AG04450 (cell line): ENCODE data around the gene FARS2. TPM values are rescaled to one million over a fixed set of nuclear protein-coding genes. Genes with fewer than 3 reads are reported as not detected.

Experiments
- CTCF ChIA-PET: fragments of 300-600, 350-600 bp; formaldehyde crosslinking; extraction: SDS; loops from one replicate; lab custom pipeline; 2022; ENCODE audit warnings: antibody characterized with exemption, inconsistent platforms; lab: Charles Lee
- POLR2A ChIA-PET: fragments of 350-600 bp; formaldehyde crosslinking; extraction: SDS; loops from one replicate; lab custom pipeline; 2021; ENCODE audit warnings: antibody characterized with exemption, inconsistent platforms; lab: Yijun Ruan, JAX
- DNase-seq: peaks from one replicate; pipeline ENCODE4 v3.0.0-alpha.2; 2011; ENCODE audit warnings: low read depth, low spot score
- H3K27ac ChIP-seq: one replicate; pipeline ENCODE4 v1.5.1; 2012; ENCODE audit warnings: low read depth, low read length, control low read depth
- H3K27me3 ChIP-seq: one replicate; pipeline ENCODE4 v1.6.0; 2012; ENCODE audit warnings: low read length; ENCODE audit not compliant: control insufficient read depth, insufficient read depth
- H3K4me3 ChIP-seq: 2 replicates; pipeline ENCODE4 v1.5.1; 2011; ENCODE audit warnings: mild to moderate bottlenecking, low read depth, low read length, control low read depth
- H3K9me3 ChIP-seq: 2 replicates; pipeline ENCODE4 v1.5.1; 2012; ENCODE audit warnings: low read length; ENCODE audit not compliant: control insufficient read depth, insufficient read depth
- CTCF ChIP-seq: IDR thresholded peaks from 2 replicates; pipeline ENCODE4 v1.5.1; 2011; ENCODE audit warnings: low read depth, low read length, control low read depth, inconsistent platforms
- polyA minus RNA-seq: library from RNA; depleted of rRNA, polyadenylated mRNA; stranded (reverse); fragments of >200 nt; gene quantifications from 2 replicates; pipeline ENCODE4 v1.2.3, GENCODE V29; 2011; rRNA and poly(A)+ RNA removed
- polyA plus RNA-seq: library from polyadenylated mRNA; depleted of rRNA; stranded (reverse); fragments of >200 nt; gene quantifications from 2 replicates; pipeline ENCODE4 v1.2.3, GENCODE V29; 2011; rRNA removed

FARS2 gene
- polyA plus RNA-seq: 14.0 and 14.8 TPM in 2 replicates
- 40.1 and 46.6 TPM in 2 replicates for polyA minus RNA-seq

GRCh38 chr6:5260661-5261544 lies at the start of gene FARS2, which contains the start of gene LYRM4:
Gene FARS2, plus strand, starts transcription at chr6:5261513.
Gene LYRM4, minus strand, starts transcription at chr6:5260950. Its CDS starts 217 bp downstream, at chr6:5260733.
- ChIA-PET POLR2A (interaction anchor here (0.6 to 1.5 kb wide), 3 partner anchors 27 to 1126 kb away, joined by 3 to 9 read pairs (median 8); partner anchors contain the start of gene ECI2), CTCF (interaction anchor here (0.8 to 1.9 kb wide), 15 partner anchors 8 to 142 kb away, joined by 3 to 14 read pairs (median 4); no protein-coding TSS in a partner anchor)
- Histone ChIP-seq H3K27ac (peak within 1 kb of the TSS; percentile 93), H3K9me3 (no peaks in the 10 kb centered on the region), H3K4me3 (peak within 1 kb of the TSS; percentile 92), H3K27me3 (no peaks in the 10 kb centered on the region)
- DNase-seq: peak; percentile 44
- TF ChIP-seq CTCF: peak; percentile 63

- peak; percentile 27 for DNase-seq
- ChIA-PET POLR2A (interaction anchor here (0.6 kb wide), 1 partner anchor 70 kb away, joined by 8 read pairs; no protein-coding TSS in a partner anchor), CTCF (interaction anchor here (0.6 to 2.7 kb wide), 12 partner anchors 16 to 1333 kb away, joined by 3 to 14 read pairs (median 5); no protein-coding TSS in a partner anchor)
- H3K27ac ChIP-seq: no peak overlapping the region
- H3K4me3 ChIP-seq: no peak overlapping the region
- no peaks in the 10 kb centered on the region for H3K9me3 ChIP-seq
- H3K27me3 ChIP-seq: no peaks in the 10 kb centered on the region
- TF ChIP-seq CTCF: peak; percentile 46
Observed at GRCh38 chr6:5213836-5214235, 47.5 kb upstream of the FARS2 start.

GRCh38 chr6:5214570-5215052 lies 46.7 kb upstream of the FARS2 start:
- peak; percentile 54 for DNase-seq
- CTCF ChIA-PET: interaction anchor here (0.6 to 2.7 kb wide), 18 partner anchors 9 to 1333 kb away, joined by 3 to 14 read pairs (median 4); no protein-coding TSS in a partner anchor

GRCh38 chr6:5215159-5215558 lies 46.2 kb upstream of the FARS2 start:
- CTCF ChIA-PET: interaction anchor here (0.8 to 2.7 kb wide), 12 partner anchors 9 to 187 kb away, joined by 3 to 14 read pairs (median 4); no protein-coding TSS in a partner anchor
- no peak for TF ChIP-seq CTCF
- DNase-seq: no peak
- H3K4me3 ChIP-seq: no peak overlapping the region
- H3K27me3 ChIP-seq: no peaks in the 10 kb centered on the region
- no peaks in the 10 kb centered on the region for H3K9me3 ChIP-seq
- POLR2A ChIA-PET: no interaction called here
- no peak overlapping the region for H3K27ac ChIP-seq

More at GRCh38 chr6:5214570-5215052, 46.7 kb upstream of the FARS2 start:
- POLR2A ChIA-PET: no interaction called here
- Histone ChIP-seq H3K27ac (peak overlapping the region; percentile 33), H3K27me3 (no peaks in the 10 kb centered on the region), H3K9me3 (no peaks in the 10 kb centered on the region), H3K4me3 (no peak overlapping the region)
- peak; percentile 69 for TF ChIP-seq CTCF
